HEK293 (cell line): ENCODE measurements around the gene NABP1.

ENCODE experiments used
- CTCF ChIA-PET: fragments of 350-600 bp; formaldehyde crosslinking; extraction: SDS; loops from one replicate; lab custom pipeline; 2021; ENCODE audit warnings: antibody characterized with exemption; lab: Yijun Ruan, JAX
- POLR2A ChIA-PET: fragments of 300-600 bp; formaldehyde crosslinking; extraction: SDS; loops from one replicate; lab custom pipeline; 2020; ENCODE audit warnings: antibody characterized with exemption, inconsistent platforms; lab: Yijun Ruan, JAX
- H3K27ac ChIP-seq: fragments of 200-500 bp; sonication (Bioruptor generic); 2 replicates; pipeline ENCODE4 v1.5.1; 2014; ENCODE audit warnings: low read depth, low read length, control low read depth, inconsistent platforms; ENCODE audit errors: extremely low read depth
- H3K36me3 ChIP-seq, 2 experiments: fragments of 200-500 bp in 1 of 2; sonication (Bioruptor generic) in 1 of 2; 1 replicate in 1 of 2; 2 replicates in 1 of 2; pipeline ENCODE4 v1.5.1; 2014 to 2017; ENCODE audit warnings: inconsistent platforms in 2 of 2, low read length in 2 of 2; ENCODE audit not compliant: control insufficient read depth in 2 of 2, insufficient read depth in 1 of 2
- H3K4me1 ChIP-seq: fragments of 200-500 bp; sonication (Bioruptor generic); 2 replicates; pipeline ENCODE4 v1.5.1; 2014; ENCODE audit warnings: mild to moderate bottlenecking, low read length, inconsistent platforms; ENCODE audit not compliant: control insufficient read depth, insufficient read depth
- H3K4me3 ChIP-seq: 2 replicates; pipeline ENCODE4 v1.5.1; 2011; ENCODE audit warnings: low read depth, mild to moderate bottlenecking, control low read depth, low read length, moderate library complexity
- H3K9me3 ChIP-seq: fragments of 200-500 bp; sonication (Bioruptor generic); 2 replicates; pipeline ENCODE4 v1.5.1; 2014; ENCODE audit warnings: low read depth, low read length, inconsistent platforms; ENCODE audit not compliant: control insufficient read depth, insufficient read depth
- KLF10 ChIP-seq: fragments of 450-650 bp; IDR thresholded peaks from 2 replicates; pipeline ENCODE4 v1.5.1; 2018; ENCODE audit warnings: missing biosample characterization, mild to moderate bottlenecking, missing genetic modification characterization
- SALL2 ChIP-seq: fragments of 450-650 bp; formaldehyde crosslinking; IDR thresholded peaks from 2 replicates; pipeline ENCODE4 v1.5.0; 2017; ENCODE audit warnings: missing biosample characterization, mild to moderate bottlenecking, missing genetic modification characterization, borderline replicate concordance
- TCF7L2 ChIP-seq: IDR thresholded peaks from 2 replicates; pipeline ENCODE4 v1.6.1; 2011; ENCODE audit warnings: low read depth, mild to moderate bottlenecking, inconsistent platforms, low read length, moderate library complexity, borderline replicate concordance
- ZNF155 ChIP-seq: fragments of 450-650 bp; formaldehyde crosslinking; IDR thresholded peaks from 2 replicates; pipeline ENCODE4 v1.5.1; 2016; ENCODE audit warnings: missing biosample characterization, missing genetic modification characterization
- ZNF16 ChIP-seq: fragments of 450-650 bp; formaldehyde crosslinking; IDR thresholded peaks from 2 replicates; pipeline ENCODE4 v1.5.1; 2016; ENCODE audit warnings: low read depth, missing biosample characterization, missing genetic modification characterization
- ZNF169 ChIP-seq: fragments of 450-650 bp; formaldehyde crosslinking; IDR thresholded peaks from 2 replicates; pipeline ENCODE4 v1.5.1; 2016; ENCODE audit warnings: missing biosample characterization, missing genetic modification characterization
- ZNF175 ChIP-seq: fragments of 450-650 bp; formaldehyde crosslinking; IDR thresholded peaks from 2 replicates; pipeline ENCODE4 v1.5.1; 2016; ENCODE audit warnings: missing biosample characterization, missing genetic modification characterization
- ZNF184 ChIP-seq: fragments of 450-650 bp; IDR thresholded peaks from 2 replicates; pipeline ENCODE4 v1.5.1; 2018; ENCODE audit warnings: missing biosample characterization, mild to moderate bottlenecking, missing genetic modification characterization
- ZNF239 ChIP-seq: fragments of 450-650 bp; formaldehyde crosslinking; IDR thresholded peaks from 2 replicates; pipeline ENCODE4 v1.5.1; 2016; ENCODE audit warnings: missing biosample characterization, missing genetic modification characterization
- ZNF266 ChIP-seq: fragments of 450-650 bp; formaldehyde crosslinking; IDR thresholded peaks from 2 replicates; pipeline ENCODE4 v1.5.1; 2016; ENCODE audit warnings: missing biosample characterization, missing genetic modification characterization, low read depth
- ZNF324 ChIP-seq: fragments of 450-650 bp; formaldehyde crosslinking; IDR thresholded peaks from 2 replicates; pipeline ENCODE4 v1.5.1; 2016; ENCODE audit warnings: missing biosample characterization, missing genetic modification characterization
- ZNF416 ChIP-seq: fragments of 450-650 bp; formaldehyde crosslinking; IDR thresholded peaks from 2 replicates; pipeline ENCODE4 v1.5.1; 2016; ENCODE audit warnings: missing biosample characterization, missing genetic modification characterization
- ZNF423 ChIP-seq: fragments of 450-650 bp; formaldehyde crosslinking; IDR thresholded peaks from 2 replicates; pipeline ENCODE4 v1.5.1; 2016; ENCODE audit warnings: missing biosample characterization, missing genetic modification characterization
- ZNF521 ChIP-seq: fragments of 450-650 bp; formaldehyde crosslinking; IDR thresholded peaks from 2 replicates; pipeline ENCODE4 v1.5.1; 2017; ENCODE audit warnings: missing biosample characterization, mild to moderate bottlenecking, missing genetic modification characterization
- ZNF585B ChIP-seq: fragments of 450-650 bp; formaldehyde crosslinking; IDR thresholded peaks from 2 replicates; pipeline ENCODE4 v1.5.1; 2016; ENCODE audit warnings: missing biosample characterization, missing genetic modification characterization
- ZNF654 ChIP-seq: fragments of 450-650 bp; formaldehyde crosslinking; IDR thresholded peaks from 2 replicates; pipeline ENCODE4 v1.5.1; 2016; ENCODE audit warnings: low read depth, missing biosample characterization, missing genetic modification characterization
- ZNF664 ChIP-seq: fragments of 450-650 bp; formaldehyde crosslinking; IDR thresholded peaks from 2 replicates; pipeline ENCODE4 v1.5.1; 2016; ENCODE audit warnings: missing biosample characterization, missing genetic modification characterization
- TF ChIP-seq, protein P1 (sequence below): fragments of 450-650 bp; formaldehyde crosslinking; IDR thresholded peaks from 2 replicates; pipeline ENCODE4 v1.5.1; 2016; ENCODE audit warnings: missing biosample characterization, missing genetic modification characterization
- TF ChIP-seq, protein P2 (sequence below): fragments of 450-650 bp; formaldehyde crosslinking; IDR thresholded peaks from 2 replicates; pipeline ENCODE4 v1.5.1; 2016; ENCODE audit warnings: missing biosample characterization, missing genetic modification characterization
- TF ChIP-seq, protein P3 (sequence below): fragments of 450-650 bp; formaldehyde crosslinking; IDR thresholded peaks from 2 replicates; pipeline ENCODE4 v1.5.1; 2016; ENCODE audit warnings: missing biosample characterization, missing genetic modification characterization
- TF ChIP-seq, protein P4 (sequence below): fragments of 450-650 bp; formaldehyde crosslinking; IDR thresholded peaks from 2 replicates; pipeline ENCODE4 v1.5.0; 2017; ENCODE audit warnings: missing biosample characterization, missing genetic modification characterization, borderline replicate concordance
- TF ChIP-seq, protein P5 (sequence below): fragments of 450-650 bp; formaldehyde crosslinking; IDR thresholded peaks from 2 replicates; pipeline ENCODE4 v1.5.1; 2016; ENCODE audit warnings: missing biosample characterization, missing genetic modification characterization
- TF ChIP-seq, protein P6 (sequence below): fragments of 450-650 bp; formaldehyde crosslinking; IDR thresholded peaks from 2 replicates; pipeline ENCODE4 v1.5.1; 2017; ENCODE audit warnings: missing biosample characterization, missing genetic modification characterization
- TF ChIP-seq, protein P7 (sequence below): fragments of 450-650 bp; formaldehyde crosslinking; IDR thresholded peaks from 2 replicates; pipeline ENCODE4 v1.5.1; 2016; ENCODE audit warnings: missing biosample characterization, missing genetic modification characterization, low read depth

The NABP1 gene

DNA sequence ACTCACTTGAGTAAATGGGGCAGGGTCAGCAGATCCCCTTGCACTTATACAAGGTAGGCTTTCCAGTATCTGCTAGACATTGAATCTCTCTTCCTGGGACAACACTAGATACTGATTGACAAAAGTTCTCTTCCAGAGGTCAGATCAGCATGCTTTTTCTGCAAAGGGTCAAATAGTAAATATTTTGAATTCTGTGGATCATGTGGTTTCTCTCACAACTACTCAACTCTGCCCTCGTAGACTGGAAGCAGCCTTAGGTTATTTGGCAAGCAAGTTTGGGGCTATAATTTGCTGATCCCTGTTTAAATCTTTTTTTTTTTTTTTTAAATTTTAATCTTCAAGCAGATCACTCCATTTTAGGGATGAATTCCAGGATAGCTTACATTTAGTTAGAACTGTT lies 17.4 kb upstream of the NABP1 start:
- no peaks in the 10 kb centered on the region for H3K36me3 ChIP-seq
- ChIA-PET POLR2A (interaction anchor here (2.6 kb wide), 1 partner anchor 17 kb away, joined by 11 read pairs; the partner anchor contains the start of gene NABP1), CTCF (no interaction called here)
- H3K9me3 ChIP-seq = no peaks in the 10 kb centered on the region
- no peak overlapping the region for H3K27ac ChIP-seq
- H3K4me1 ChIP-seq = no peaks in the 10 kb centered on the region
- TF ChIP-seq, protein P1, sequence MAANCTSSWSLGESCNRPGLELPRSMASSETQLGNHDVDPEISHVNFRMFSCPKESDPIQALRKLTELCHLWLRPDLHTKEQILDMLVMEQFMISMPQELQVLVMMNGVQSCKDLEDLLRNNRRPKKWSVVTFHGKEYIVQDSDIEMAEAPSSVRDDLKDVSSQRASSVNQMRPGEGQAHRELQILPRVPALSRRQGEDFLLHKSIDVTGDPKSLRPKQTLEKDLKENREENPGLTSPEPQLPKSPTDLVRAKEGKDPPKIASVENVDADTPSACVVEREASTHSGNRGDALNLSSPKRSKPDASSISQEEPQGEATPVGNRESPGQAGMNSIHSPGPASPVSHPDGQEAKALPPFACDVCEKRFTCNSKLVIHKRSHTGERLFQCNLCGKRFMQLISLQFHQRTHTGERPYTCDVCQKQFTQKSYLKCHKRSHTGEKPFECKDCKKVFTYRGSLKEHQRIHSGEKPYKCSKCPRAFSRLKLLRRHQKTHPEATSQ (tag by site-specific recombination) = no peak
- TF ChIP-seq ZNF585B (tag by site-specific recombination) (no peak), ZNF155 (tag by site-specific recombination) (no peak), ZNF416 (tag by site-specific recombination) (no peak), ZNF423 (tag by site-specific recombination) (no peak), ZNF184 (no peak), ZNF239 (tag by site-specific recombination) (no peak), ZNF654 (no peak), TCF7L2 (no peak), ZNF16 (tag by site-specific recombination) (no peak)
- TF ChIP-seq, protein P2, sequence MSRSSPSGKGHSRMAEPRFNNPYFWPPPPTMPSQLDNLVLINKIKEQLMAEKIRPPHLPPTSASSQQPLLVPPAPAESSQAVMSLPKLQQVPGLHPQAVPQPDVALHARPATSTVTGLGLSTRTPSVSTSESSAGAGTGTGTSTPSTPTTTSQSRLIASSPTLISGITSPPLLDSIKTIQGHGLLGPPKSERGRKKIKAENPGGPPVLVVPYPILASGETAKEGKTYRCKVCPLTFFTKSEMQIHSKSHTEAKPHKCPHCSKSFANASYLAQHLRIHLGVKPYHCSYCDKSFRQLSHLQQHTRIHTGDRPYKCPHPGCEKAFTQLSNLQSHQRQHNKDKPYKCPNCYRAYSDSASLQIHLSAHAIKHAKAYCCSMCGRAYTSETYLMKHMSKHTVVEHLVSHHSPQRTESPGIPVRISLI (tag by site-specific recombination) = no peak
- TF ChIP-seq, protein P3, sequence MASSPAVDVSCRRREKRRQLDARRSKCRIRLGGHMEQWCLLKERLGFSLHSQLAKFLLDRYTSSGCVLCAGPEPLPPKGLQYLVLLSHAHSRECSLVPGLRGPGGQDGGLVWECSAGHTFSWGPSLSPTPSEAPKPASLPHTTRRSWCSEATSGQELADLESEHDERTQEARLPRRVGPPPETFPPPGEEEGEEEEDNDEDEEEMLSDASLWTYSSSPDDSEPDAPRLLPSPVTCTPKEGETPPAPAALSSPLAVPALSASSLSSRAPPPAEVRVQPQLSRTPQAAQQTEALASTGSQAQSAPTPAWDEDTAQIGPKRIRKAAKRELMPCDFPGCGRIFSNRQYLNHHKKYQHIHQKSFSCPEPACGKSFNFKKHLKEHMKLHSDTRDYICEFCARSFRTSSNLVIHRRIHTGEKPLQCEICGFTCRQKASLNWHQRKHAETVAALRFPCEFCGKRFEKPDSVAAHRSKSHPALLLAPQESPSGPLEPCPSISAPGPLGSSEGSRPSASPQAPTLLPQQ = no peak
- TF ChIP-seq, protein P4, sequence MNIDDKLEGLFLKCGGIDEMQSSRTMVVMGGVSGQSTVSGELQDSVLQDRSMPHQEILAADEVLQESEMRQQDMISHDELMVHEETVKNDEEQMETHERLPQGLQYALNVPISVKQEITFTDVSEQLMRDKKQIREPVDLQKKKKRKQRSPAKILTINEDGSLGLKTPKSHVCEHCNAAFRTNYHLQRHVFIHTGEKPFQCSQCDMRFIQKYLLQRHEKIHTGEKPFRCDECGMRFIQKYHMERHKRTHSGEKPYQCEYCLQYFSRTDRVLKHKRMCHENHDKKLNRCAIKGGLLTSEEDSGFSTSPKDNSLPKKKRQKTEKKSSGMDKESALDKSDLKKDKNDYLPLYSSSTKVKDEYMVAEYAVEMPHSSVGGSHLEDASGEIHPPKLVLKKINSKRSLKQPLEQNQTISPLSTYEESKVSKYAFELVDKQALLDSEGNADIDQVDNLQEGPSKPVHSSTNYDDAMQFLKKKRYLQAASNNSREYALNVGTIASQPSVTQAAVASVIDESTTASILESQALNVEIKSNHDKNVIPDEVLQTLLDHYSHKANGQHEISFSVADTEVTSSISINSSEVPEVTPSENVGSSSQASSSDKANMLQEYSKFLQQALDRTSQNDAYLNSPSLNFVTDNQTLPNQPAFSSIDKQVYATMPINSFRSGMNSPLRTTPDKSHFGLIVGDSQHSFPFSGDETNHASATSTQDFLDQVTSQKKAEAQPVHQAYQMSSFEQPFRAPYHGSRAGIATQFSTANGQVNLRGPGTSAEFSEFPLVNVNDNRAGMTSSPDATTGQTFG (tag by site-specific recombination) = no peak
- TF ChIP-seq, protein P5, sequence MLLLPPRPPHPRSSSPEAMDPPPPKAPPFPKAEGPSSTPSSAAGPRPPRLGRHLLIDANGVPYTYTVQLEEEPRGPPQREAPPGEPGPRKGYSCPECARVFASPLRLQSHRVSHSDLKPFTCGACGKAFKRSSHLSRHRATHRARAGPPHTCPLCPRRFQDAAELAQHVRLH = no peak
- H3K4me3 ChIP-seq = no peak overlapping the region

DNA sequence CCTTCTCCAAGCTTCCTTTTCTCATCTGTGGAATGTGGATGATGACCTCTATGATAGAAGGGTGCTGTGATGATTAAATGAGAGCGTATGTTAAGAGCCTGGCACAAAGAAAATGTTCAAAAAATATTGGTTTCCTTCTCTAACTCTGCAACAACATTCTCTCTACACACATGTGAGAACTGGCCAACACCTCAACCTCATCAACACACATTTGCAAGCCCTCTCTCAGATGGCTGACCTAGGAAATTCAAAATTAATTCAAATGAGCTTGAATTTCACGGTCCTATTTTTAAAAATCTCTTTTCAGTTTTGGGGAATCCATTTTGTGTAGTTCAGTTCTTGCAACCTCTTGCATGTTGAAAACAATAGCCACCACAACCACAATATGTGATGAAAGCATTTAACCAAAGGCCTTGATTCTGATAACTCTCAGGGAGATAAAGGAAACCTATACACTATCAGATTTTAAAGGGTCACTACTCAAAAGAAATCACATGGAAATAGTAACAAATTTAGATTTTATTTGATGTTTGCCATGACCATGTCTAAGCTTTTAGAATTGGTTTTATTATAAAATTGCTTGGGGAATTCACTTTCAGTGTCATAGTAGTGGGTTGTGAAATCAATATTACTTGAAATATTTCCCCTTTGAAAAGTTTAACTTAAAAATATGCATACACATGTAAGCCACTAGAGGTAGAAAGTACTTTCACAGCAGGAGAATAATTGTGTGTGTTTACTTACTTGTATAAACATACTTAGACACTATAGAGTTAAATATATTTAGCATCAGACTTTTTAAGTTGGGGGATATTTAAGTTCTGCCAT lies 16.6 kb upstream of the NABP1 start:
- Histone ChIP-seq H3K4me3 (no peak overlapping the region), H3K9me3 (no peaks in the 10 kb centered on the region), H3K4me1 (no peaks in the 10 kb centered on the region), H3K36me3 (no peaks in the 10 kb centered on the region), H3K27ac (no peak overlapping the region)
- POLR2A ChIA-PET = interaction anchor here (2.6 kb wide), 1 partner anchor 16 kb away, joined by 11 read pairs; the partner anchor contains the start of gene NABP1
- CTCF ChIA-PET = interaction anchor here (1.5 kb wide), 1 partner anchor 15 kb away, joined by 3 read pairs; no protein-coding TSS in a partner anchor
- TF ChIP-seq SALL2 = no peak
- TF ChIP-seq ZNF175 = no peak
- TF ChIP-seq, protein P6, sequence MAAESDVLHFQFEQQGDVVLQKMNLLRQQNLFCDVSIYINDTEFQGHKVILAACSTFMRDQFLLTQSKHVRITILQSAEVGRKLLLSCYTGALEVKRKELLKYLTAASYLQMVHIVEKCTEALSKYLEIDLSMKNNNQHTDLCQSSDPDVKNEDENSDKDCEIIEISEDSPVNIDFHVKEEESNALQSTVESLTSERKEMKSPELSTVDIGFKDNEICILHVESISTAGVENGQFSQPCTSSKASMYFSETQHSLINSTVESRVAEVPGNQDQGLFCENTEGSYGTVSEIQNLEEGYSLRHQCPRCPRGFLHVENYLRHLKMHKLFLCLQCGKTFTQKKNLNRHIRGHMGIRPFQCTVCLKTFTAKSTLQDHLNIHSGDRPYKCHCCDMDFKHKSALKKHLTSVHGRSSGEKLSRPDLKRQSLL (tag by site-specific recombination) = no peak
- TF ChIP-seq ZNF521 (tag by site-specific recombination) = no peak
- no peak for TF ChIP-seq ZNF664 (tag by site-specific recombination)
- TF ChIP-seq ZNF169 (tag by site-specific recombination) = no peak
- TF ChIP-seq KLF10 (tag by site-specific recombination) = no peak
- TF ChIP-seq ZNF266 (tag by site-specific recombination) = no peak
- TF ChIP-seq, protein P7, sequence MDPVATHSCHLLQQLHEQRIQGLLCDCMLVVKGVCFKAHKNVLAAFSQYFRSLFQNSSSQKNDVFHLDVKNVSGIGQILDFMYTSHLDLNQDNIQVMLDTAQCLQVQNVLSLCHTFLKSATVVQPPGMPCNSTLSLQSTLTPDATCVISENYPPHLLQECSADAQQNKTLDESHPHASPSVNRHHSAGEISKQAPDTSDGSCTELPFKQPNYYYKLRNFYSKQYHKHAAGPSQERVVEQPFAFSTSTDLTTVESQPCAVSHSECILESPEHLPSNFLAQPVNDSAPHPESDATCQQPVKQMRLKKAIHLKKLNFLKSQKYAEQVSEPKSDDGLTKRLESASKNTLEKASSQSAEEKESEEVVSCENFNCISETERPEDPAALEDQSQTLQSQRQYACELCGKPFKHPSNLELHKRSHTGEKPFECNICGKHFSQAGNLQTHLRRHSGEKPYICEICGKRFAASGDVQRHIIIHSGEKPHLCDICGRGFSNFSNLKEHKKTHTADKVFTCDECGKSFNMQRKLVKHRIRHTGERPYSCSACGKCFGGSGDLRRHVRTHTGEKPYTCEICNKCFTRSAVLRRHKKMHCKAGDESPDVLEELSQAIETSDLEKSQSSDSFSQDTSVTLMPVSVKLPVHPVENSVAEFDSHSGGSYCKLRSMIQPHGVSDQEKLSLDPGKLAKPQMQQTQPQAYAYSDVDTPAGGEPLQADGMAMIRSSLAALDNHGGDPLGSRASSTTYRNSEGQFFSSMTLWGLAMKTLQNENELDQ = no peak
- TF ChIP-seq TCF7L2 = no peak
- TF ChIP-seq ZNF324 (tag by site-specific recombination) = no peak
